Skin epidermis (tissue), 12 donors: ENCODE measurements around the gene CSTPP1.
A peak's percentile ranks its signal among the peaks of the same experiment; 100 is the strongest.
"Not testable (repeated sequence)": the region's sequence is repeated elsewhere in the genome, so short reads cannot be mapped to it uniquely, and the experiment has no call there.

ENCODE experiments used
- H3K27ac ChIP-seq, 21 experiments: fragments of 200-600 bp; sonication (generic) in 11 of 21; one replicate each; pipeline ENCODE4 v1.5.0; 2020; ENCODE audit warnings: mild to moderate bottlenecking in 3 of 21, inconsistent platforms in 2 of 21, moderate library complexity in 2 of 21
- H3K4me3 ChIP-seq, 7 experiments: fragments of 200-600 bp; sonication (generic) in 2 of 7; one replicate each; pipeline ENCODE4 v1.5.0; 2020; ENCODE audit warnings: inconsistent platforms in 2 of 7, mild to moderate bottlenecking in 2 of 7, moderate library complexity in 1 of 7

The CSTPP1 gene

GRCh38 chr11:46906609-46907041 lies 29.9 kb upstream of the CSTPP1 start:
- no peak overlapping the region for H3K27ac ChIP-seq

DNA sequence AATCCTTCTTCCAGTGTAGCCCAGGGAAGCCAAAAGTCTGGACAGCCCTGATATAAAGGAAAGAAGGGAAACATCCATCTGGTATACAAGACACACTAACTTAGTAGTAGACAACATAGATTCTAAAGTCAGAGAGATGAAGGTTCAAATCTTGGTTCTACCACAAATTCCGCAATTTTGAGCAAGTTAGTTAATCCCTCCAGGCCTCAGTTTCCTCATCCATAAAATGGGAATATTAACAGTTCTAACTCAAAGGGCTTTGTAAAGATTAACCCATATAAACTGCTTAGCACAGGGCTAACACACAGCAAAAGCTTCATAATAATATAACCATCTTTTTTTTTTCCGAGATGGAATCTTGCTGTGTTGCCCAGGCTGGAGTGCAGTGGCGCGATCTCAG lies 29.0 kb upstream of the CSTPP1 start:
- Histone ChIP-seq H3K4me3 (no peak overlapping the region), H3K27ac (no peak overlapping the region)

More at GRCh38 chr11:46906609-46907041, 29.9 kb upstream of the CSTPP1 start:
- no peak overlapping the region for H3K4me3 ChIP-seq

DNA sequence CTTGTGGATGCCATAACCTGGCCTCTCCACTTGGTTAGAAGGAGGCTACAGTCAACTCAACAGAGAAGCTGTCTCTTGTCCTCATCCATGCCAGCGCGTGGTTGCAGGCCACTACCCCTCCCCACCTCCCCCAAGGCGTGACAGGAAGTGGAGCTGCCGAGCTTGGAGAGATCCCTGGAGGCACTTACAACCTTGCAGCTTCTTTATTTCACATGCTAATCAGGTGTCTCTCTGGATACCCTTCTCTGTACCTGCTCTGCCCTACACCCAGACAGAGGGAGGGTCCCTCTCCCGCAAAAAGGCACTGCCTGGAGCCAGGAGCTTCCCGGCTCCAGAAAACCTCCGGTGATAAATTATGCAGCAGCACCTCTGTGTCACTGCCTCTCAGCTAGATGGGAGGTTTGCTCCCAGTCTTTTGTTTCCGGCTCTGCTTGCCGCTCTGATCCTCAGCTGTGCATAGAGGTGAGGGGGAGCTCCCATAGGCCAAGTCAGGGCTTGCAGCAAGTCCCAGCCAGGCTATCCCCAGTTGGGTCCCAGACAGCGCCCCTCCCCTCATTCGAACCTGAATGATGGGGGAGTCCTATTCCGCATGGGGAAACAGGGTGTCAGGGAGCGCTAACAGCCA lies 23.9 kb upstream of the CSTPP1 start:
- peak overlapping the region in 2 of 7 experiments; percentile 5 to 11 for H3K4me3 ChIP-seq
- peak overlapping the region in 2 of 21 experiments; percentile 10 to 66 for H3K27ac ChIP-seq

DNA sequence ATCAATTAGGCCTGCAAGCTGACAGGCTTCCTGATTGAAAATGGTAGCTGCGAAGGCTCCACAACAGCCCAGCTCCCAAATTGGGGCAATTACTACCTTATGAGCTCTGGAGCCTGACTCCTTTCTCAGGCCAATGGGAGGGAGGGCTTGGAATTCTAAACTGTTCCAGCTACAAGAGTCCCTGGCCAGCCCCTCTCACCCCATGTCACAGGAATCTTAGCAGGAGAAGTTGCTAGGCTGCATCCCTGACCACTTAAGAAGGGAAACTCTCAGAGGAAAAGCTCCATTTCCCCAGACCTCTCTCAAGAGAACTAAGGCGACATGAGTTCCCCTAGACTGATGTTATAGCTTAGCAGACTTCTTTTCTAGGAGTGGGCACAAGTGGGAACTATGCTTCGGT lies 23.1 kb upstream of the CSTPP1 start:
- H3K4me3 ChIP-seq = no peak overlapping the region
- H3K27ac ChIP-seq = peak overlapping the region in 3 of 21 experiments; percentile 38 to 66 (median 54)

GRCh38 chr11:46914363-46914762 lies 22.2 kb upstream of the CSTPP1 start:
- H3K27ac ChIP-seq = peak overlapping the region in 3 of 21 experiments; percentile 3 to 42 (median 25)

DNA sequence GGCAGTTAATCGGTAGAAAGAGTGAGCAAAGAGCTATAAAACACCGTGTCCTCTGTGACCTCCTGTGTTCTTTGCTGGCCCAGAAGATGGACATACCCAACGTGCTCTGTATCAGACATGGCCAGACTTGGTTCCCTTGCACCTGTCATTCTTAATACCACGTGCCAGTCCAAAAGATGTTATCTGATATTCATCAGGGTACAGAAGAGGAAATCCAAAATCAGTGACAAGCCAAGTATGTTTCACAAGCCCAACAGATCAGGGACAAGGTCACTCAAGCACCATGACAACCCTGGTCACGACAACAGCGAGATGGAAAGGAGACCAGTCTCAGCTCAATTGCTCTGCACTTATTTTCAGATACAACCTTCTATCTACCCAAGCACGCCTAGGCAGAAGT lies 21.7 kb upstream of the CSTPP1 start:
- H3K4me3 ChIP-seq = no peak overlapping the region
- peak overlapping the region in 2 of 21 experiments; percentile 3 to 25 for H3K27ac ChIP-seq

More at GRCh38 chr11:46914363-46914762, 22.2 kb upstream of the CSTPP1 start:
- no peak overlapping the region for H3K4me3 ChIP-seq

- peak overlapping the region; percentile 44 to 79 (median 56) for H3K4me3 ChIP-seq
- H3K27ac ChIP-seq = peak overlapping the region in 19 of 21 experiments; percentile 23 to 87 (median 81)
Observed at GRCh38 chr11:46916286-46917108, 20.1 kb upstream of the CSTPP1 start.

GRCh38 chr11:46917109-46917761 lies 19.3 kb upstream of the CSTPP1 start:
- Histone ChIP-seq H3K27ac (peak overlapping the region; percentile 23 to 87 (median 81)), H3K4me3 (peak overlapping the region; percentile 44 to 79 (median 56))

- peak overlapping the region; percentile 44 to 79 (median 56) for H3K4me3 ChIP-seq
Observed at GRCh38 chr11:46917762-46918082, 18.8 kb upstream of the CSTPP1 start.

DNA sequence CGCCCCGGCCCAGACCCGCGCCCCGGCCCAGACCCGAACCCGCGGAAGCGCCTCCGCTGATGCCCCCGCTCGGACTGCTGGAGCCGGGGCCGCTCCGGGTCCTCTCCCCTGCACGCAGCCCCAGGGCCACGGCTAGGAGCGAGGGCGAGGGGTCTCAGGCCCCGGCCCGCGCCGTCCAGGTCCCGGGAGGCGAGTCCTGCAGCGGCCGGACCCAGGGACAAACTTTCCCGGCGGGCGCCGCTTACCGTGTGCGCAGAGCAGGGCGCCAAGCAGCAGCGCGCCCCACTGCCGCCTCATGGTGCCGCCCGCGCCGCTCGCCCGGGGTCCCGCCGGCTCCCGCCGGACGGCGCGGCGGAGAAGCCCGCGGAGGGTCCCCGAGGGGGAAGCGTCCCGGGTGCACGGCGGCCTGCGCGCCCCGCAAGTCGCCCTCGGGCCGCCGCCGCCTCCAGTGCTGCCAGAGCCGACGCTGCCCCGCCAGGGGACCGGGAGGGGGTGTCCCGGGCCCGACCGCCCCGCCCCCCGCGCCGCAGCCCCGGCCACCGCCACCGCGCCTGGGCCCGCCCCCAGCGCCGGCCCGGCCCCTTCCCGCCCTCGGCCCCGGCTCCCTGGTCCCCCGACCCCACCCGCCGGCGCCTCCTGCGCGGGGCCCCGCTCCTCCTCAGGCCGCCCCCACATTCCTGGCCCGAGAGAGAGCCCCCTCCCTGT lies 18.3 kb upstream of the CSTPP1 start, which contains the start of gene LRP4:
LRP4 (minus strand) TSS at position 468 of the 705 bp plus-strand sequence; CDS start at position 297, 171 bp downstream.
- H3K27ac ChIP-seq = peak within 1 kb of the TSS in 20 of 21 experiments; percentile 23 to 87 (median 81)
- H3K4me3 ChIP-seq = peak within 1 kb of the TSS; percentile 44 to 79 (median 56)

More at GRCh38 chr11:46917762-46918082, 18.8 kb upstream of the CSTPP1 start:
- peak overlapping the region in 19 of 21 experiments; percentile 43 to 87 (median 81) for H3K27ac ChIP-seq

DNA sequence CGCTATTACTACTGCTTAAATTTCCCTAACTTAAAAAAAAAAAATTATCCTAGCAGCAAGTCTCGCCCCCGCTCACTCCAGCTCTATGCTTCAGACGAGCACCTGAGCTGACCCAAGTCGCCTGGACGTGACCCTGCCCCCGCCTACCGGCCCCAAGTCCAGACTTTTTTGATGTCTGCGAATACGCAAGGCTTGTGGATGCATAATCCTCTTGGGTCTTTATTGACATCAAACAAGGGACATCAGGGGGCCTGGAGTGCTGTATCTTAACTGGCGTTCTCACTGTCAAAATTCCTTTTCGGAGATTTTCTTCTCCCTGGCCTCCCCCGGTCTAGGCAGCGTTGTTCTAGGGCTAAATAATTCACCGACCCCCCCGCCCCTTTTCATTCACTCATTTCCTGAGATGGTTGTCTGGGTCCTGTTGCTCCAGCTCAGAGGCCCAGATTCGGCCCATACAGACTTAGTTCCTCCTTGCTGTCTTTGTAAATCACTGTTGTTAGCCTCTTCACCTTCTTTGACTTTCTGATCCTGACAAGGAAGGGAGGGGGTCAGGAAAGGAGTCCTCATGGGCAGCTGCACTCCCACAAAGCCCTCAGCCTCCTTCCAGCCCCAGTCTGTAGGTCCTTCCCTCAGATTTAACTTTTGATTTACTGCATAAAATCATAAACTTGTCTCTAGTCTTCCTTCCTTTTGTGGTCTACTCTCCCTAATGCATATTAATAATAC lies 17.6 kb upstream of the CSTPP1 start:
- H3K27ac ChIP-seq = peak overlapping the region in 12 of 21 experiments; percentile 23 to 83 (median 60)
- H3K4me3 ChIP-seq = peak overlapping the region in 6 of 7 experiments; percentile 44 to 79 (median 56)

GRCh38 chr11:46920755-46921154 lies 15.8 kb upstream of the CSTPP1 start:
- Histone ChIP-seq H3K4me3 (no peak overlapping the region), H3K27ac (peak overlapping the region in 17 of 21 experiments; percentile 1 to 73 (median 54))

GRCh38 chr11:46927928-46928327 lies 8.6 kb upstream of the CSTPP1 start:
- not testable (repeated sequence) for H3K27ac ChIP-seq, H3K4me3 ChIP-seq

DNA sequence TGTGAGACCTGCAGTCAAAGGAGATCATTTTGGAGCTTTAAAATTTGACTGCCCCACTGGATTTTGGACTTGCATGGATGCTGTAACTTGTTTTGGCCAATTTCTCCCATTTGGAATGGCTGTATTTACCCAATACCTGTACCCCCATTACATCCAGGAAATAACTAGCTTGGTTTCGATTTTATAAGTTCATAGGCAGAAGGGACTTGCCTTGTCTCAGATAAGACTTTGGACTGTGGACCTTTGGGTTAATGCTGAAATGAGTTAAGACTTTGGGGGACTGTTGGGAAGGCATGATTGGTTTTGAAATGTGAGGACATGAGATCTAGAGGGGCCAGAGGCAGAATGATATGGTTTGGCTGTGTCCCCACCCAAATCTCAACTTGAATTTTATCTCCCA lies 7.9 kb upstream of the CSTPP1 start:
- H3K4me3 ChIP-seq, H3K27ac ChIP-seq: not testable (repeated sequence)

DNA sequence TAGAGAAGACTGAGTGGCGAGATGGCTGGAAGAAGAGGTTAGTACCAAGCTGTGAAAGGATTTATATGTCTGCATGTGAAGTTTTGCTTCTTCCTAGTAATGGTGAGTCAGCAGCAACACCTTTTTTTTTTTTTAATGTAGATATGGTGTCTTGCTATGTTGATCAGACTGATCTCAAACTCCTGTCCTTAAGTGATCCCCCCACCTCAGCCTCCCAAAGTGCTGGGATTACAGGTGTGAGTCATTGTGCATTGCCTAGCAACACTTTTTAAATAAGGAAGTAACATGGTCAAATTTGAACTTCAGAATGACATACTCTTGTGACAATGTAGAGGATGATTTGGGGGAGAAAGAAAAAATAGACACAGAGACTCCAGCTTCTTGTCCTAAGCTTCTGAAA lies 6.5 kb upstream of the CSTPP1 start:
- Histone ChIP-seq H3K27ac (no peak overlapping the region), H3K4me3 (no peak overlapping the region)

DNA sequence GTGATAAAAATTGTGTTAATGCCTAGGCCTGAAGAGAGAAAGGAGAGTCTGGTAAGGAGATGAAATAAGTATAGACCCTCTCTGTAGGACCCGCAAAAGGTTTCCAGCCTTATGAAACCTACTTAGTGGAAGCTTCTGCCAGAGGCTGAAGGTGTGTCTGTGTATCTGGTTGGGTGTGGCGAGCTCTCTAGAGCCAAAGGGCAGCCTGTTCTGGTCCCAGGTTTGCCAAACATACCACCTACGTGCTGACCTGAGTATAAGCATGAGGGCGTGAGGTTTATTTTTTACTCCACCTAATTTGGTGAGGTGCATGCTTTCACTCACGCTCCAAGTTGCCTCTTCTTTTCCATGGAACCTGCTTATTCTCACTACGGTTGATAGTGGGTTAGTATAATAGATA lies 5.6 kb downstream of the CSTPP1 start:
- Histone ChIP-seq H3K4me3 (no peak overlapping the region), H3K27ac (no peak overlapping the region)

DNA sequence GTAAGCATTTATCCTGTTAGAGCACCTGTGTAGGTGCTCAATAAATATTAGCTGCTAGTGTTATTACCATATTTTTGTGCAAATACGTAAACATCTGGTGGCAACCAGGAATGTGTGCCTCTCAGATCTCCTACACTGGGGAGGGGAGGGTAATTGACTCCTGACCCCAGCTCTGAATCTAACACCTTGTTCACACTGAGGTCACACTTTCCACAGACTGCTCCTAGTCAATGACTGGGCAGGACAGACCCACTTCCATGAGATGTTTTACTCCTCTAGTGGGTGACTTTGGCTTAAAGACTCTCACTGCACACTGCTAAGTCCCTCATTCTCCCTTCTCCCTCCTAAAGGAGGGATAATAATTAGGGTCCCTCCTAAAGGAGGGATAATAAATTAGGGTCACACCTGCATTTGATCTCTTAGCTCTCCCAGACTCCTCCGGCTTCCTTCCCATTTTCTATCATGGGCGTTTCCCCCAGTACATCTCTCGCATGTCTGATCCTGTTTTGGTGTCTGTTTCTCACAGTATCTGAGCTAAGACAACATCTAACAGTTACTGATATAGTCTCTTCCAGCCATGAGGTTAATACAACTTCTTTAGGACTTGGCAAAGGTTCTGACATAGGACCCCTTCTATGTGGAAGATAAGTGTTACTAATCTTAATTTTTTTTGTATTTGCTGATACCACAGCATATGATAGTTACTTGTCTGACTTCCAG lies 8.0 kb downstream of the CSTPP1 start:
- no peak overlapping the region for H3K4me3 ChIP-seq
- peak overlapping the region in 4 of 21 experiments; percentile 1 to 47 (median 30) for H3K27ac ChIP-seq

GRCh38 chr11:46947399-46948077 lies 11.0 kb downstream of the CSTPP1 start:
- no peak overlapping the region for H3K4me3 ChIP-seq
- peak overlapping the region in 1 of 21 experiments; percentile 18 for H3K27ac ChIP-seq
